CD4-positive, CD25-positive, alpha-beta regulatory T cell (primary cell): ENCODE measurements around the gene USP7. TPM values are rescaled to one million over a fixed set of nuclear protein-coding genes. Genes with fewer than 3 reads are reported as not detected.

Experiments used
- ATAC-seq, 2 donors: fragments of 150-1000 bp; cut with Tn5 transposase; one replicate each; pipeline ENCODE4 v1.10.0; 2021; ENCODE audit warnings: low read depth in 2 of 2, moderate number of reproducible peaks in 2 of 2, moderate library complexity in 1 of 2
- DNase-seq, 3 donors: peaks; one replicate each; pipeline versions ENCODE4 v3.0.0 to v3.0.0-alpha.2; 2012 to 2022; ENCODE audit warnings: mixed read lengths in 1 of 3
- H3K27ac ChIP-seq: one replicate; pipeline ENCODE4 v1.7.0; 2013; ENCODE audit warnings: mild to moderate bottlenecking, low read length; ENCODE audit not compliant: insufficient read depth, poor library complexity, severe bottlenecking
- H3K27me3 ChIP-seq: one replicate; pipeline ENCODE4 v1.7.0; 2013; ENCODE audit warnings: low read length; ENCODE audit not compliant: control insufficient read depth, insufficient read depth
- H3K36me3 ChIP-seq: one replicate; pipeline ENCODE4 v1.7.0; 2013; ENCODE audit warnings: mild to moderate bottlenecking, low read length, moderate library complexity; ENCODE audit not compliant: control insufficient read depth, insufficient read depth
- H3K4me1 ChIP-seq: 2 replicates; pipeline ENCODE4 v1.7.0; 2013; ENCODE audit warnings: mild to moderate bottlenecking, low read length; ENCODE audit not compliant: insufficient read depth, control insufficient read depth, poor library complexity, severe bottlenecking
- H3K4me3 ChIP-seq: one replicate; pipeline ENCODE4 v1.7.0; 2013; ENCODE audit warnings: low read depth, mild to moderate bottlenecking, low read length, moderate library complexity
- H3K9me3 ChIP-seq, 2 experiments: 1 replicate in 1 of 2; 2 replicates in 1 of 2; pipeline ENCODE4 v1.7.0; 2013; ENCODE audit warnings: low read length in 2 of 2, mild to moderate bottlenecking in 1 of 2, moderate library complexity in 1 of 2; ENCODE audit not compliant: control insufficient read depth in 2 of 2
- H3K27ac Mint-ChIP-seq, 3 donors: one replicate each; pipeline ENCODE4 v1.8.0; 2020 to 2022; ENCODE audit warnings: mild to moderate bottlenecking in 3 of 3, mixed read lengths in 3 of 3, moderate library complexity in 2 of 3
- H3K27me3 Mint-ChIP-seq: one replicate; pipeline ENCODE4 v1.8.0; 2022; ENCODE audit warnings: mild to moderate bottlenecking, mixed read lengths
- H3K36me3 Mint-ChIP-seq: one replicate; pipeline ENCODE4 v1.8.0; 2020; ENCODE audit warnings: mixed read lengths
- H3K4me1 Mint-ChIP-seq, 4 donors: one replicate each; pipeline ENCODE4 v1.8.0; 2020 to 2022; ENCODE audit warnings: mixed read lengths in 4 of 4, mild to moderate bottlenecking in 1 of 4
- H3K4me3 Mint-ChIP-seq, 4 donors: one replicate each; pipeline ENCODE4 v1.8.0; 2020 to 2022; ENCODE audit warnings: mild to moderate bottlenecking in 4 of 4, mixed read lengths in 4 of 4, moderate library complexity in 3 of 4
- H3K9me3 Mint-ChIP-seq, 7 donors: one replicate each; pipeline ENCODE4 v1.8.0; 2020 to 2022; ENCODE audit warnings: mixed read lengths in 7 of 7, mild to moderate bottlenecking in 3 of 7, moderate library complexity in 2 of 7
- polyA plus RNA-seq, 4 donors: library from polyadenylated mRNA; unstranded; fragments of 300-500 nt; fragmentation: Illumina TruSeq; gene quantifications; one replicate each; pipeline ENCODE4 v1.2.3, GENCODE V29; 2021
- total RNA-seq: library from RNA; stranded (reverse); gene quantifications from one replicate; pipeline ENCODE4 v1.2.3, GENCODE V29; 2022

Gene USP7
- total and polyA plus RNA-seq, 5 donors from 2014 or later: 6.8 to 296 (median 7.1) TPM

GRCh38 chr16:8903004-8903403 is 60.7 kb downstream of the USP7 start:
- H3K4me1 Mint-ChIP-seq: peaks cover 0 to 5% (median 0%) of the 10 kb centered on the region in 4 donors
- H3K4me1 ChIP-seq: no peaks in the 10 kb centered on the region
- ATAC-seq (no peak), DNase-seq (no peak)
- no peak overlapping the region for H3K4me3 ChIP-seq
- no peak overlapping the region for H3K4me3 Mint-ChIP-seq
- no peaks in the 10 kb centered on the region for H3K9me3 ChIP-seq
- H3K27me3 ChIP-seq: no peaks in the 10 kb centered on the region
- H3K36me3 ChIP-seq: peaks cover 96% of the 10 kb centered on the region
- no peaks in the 10 kb centered on the region for H3K9me3 Mint-ChIP-seq
- H3K27ac ChIP-seq: no peak overlapping the region
- no peaks in the 10 kb centered on the region for H3K27me3 Mint-ChIP-seq
- H3K27ac Mint-ChIP-seq: no peak overlapping the region
- H3K36me3 Mint-ChIP-seq: peaks cover 72% of the 10 kb centered on the region

GRCh38 chr16:8901320-8901861 is 62.3 kb downstream of the USP7 start:
- Mint-ChIP-seq H3K9me3 (no peaks in the 10 kb centered on the region), H3K36me3 (peaks cover 66% of the 10 kb centered on the region), H3K4me1 (peaks cover 0 to 5% (median 0%) of the 10 kb centered on the region in 4 donors), H3K27me3 (no peaks in the 10 kb centered on the region), H3K4me3 (no peak overlapping the region), H3K27ac (peak overlapping the region in 1 of 3 donors; percentile 60)
- Histone ChIP-seq H3K9me3 (no peaks in the 10 kb centered on the region), H3K36me3 (peaks cover 94% of the 10 kb centered on the region), H3K27me3 (no peaks in the 10 kb centered on the region), H3K27ac (no peak overlapping the region), H3K4me3 (no peak overlapping the region), H3K4me1 (no peaks in the 10 kb centered on the region)
- DNase-seq (no peak), ATAC-seq (no peak)

GRCh38 chr16:8900343-8900742 is 63.4 kb downstream of the USP7 start:
- Mint-ChIP-seq H3K4me1 (peaks cover 0 to 5% (median 0%) of the 10 kb centered on the region in 4 donors), H3K27me3 (no peaks in the 10 kb centered on the region), H3K4me3 (no peak overlapping the region), H3K36me3 (peaks cover 60% of the 10 kb centered on the region), H3K9me3 (no peaks in the 10 kb centered on the region), H3K27ac (no peak overlapping the region)
- Histone ChIP-seq H3K36me3 (peaks cover 94% of the 10 kb centered on the region), H3K4me3 (no peak overlapping the region), H3K4me1 (no peaks in the 10 kb centered on the region), H3K9me3 (no peaks in the 10 kb centered on the region), H3K27me3 (no peaks in the 10 kb centered on the region), H3K27ac (no peak overlapping the region)
- no peak for ATAC-seq
- DNase-seq: no peak

GRCh38 chr16:8899709-8900317 is 63.9 kb downstream of the USP7 start:
- H3K9me3 ChIP-seq: no peaks in the 10 kb centered on the region
- no peaks in the 10 kb centered on the region for H3K27me3 Mint-ChIP-seq
- H3K27ac ChIP-seq: no peak overlapping the region
- no peaks in the 10 kb centered on the region for H3K9me3 Mint-ChIP-seq
- H3K36me3 Mint-ChIP-seq: peaks cover 61% of the 10 kb centered on the region
- no peak overlapping the region for H3K4me3 ChIP-seq
- no peak overlapping the region for H3K4me3 Mint-ChIP-seq
- peak overlapping the region in 1 of 3 donors; percentile 66 for H3K27ac Mint-ChIP-seq
- H3K36me3 ChIP-seq: peaks cover 94% of the 10 kb centered on the region
- ATAC-seq: no peak
- H3K4me1 ChIP-seq: no peaks in the 10 kb centered on the region
- no peaks in the 10 kb centered on the region for H3K27me3 ChIP-seq
- no peak for DNase-seq
- peaks cover 0 to 5% (median 0%) of the 10 kb centered on the region in 4 donors for H3K4me1 Mint-ChIP-seq

GRCh38 chr16:8898660-8899318 is 64.9 kb downstream of the USP7 start:
- peak overlapping the region in 1 of 3 donors; percentile 33 for H3K27ac Mint-ChIP-seq
- H3K36me3 ChIP-seq: peaks cover 97% of the 10 kb centered on the region
- H3K9me3 Mint-ChIP-seq: no peaks in the 10 kb centered on the region
- no peak overlapping the region for H3K27ac ChIP-seq
- no peak overlapping the region for H3K4me3 ChIP-seq
- no peaks in the 10 kb centered on the region for H3K4me1 ChIP-seq
- no peaks in the 10 kb centered on the region for H3K27me3 Mint-ChIP-seq
- peaks cover 58% of the 10 kb centered on the region for H3K36me3 Mint-ChIP-seq
- ATAC-seq: no peak
- H3K9me3 ChIP-seq: no peaks in the 10 kb centered on the region
- DNase-seq: no peak
- H3K4me3 Mint-ChIP-seq: no peak overlapping the region
- H3K27me3 ChIP-seq: no peaks in the 10 kb centered on the region
- H3K4me1 Mint-ChIP-seq: peaks cover 0 to 5% (median 2%) of the 10 kb centered on the region in 4 donors

- Histone ChIP-seq H3K27ac (no peak overlapping the region), H3K4me3 (no peak overlapping the region), H3K4me1 (no peaks in the 10 kb centered on the region), H3K36me3 (peaks cover 96% of the 10 kb centered on the region), H3K27me3 (no peaks in the 10 kb centered on the region), H3K9me3 (no peaks in the 10 kb centered on the region)
- no peaks in the 10 kb centered on the region for H3K9me3 Mint-ChIP-seq
- no peak overlapping the region for H3K4me3 Mint-ChIP-seq
- H3K36me3 Mint-ChIP-seq: peaks cover 53% of the 10 kb centered on the region
- ATAC-seq (no peak), DNase-seq (no peak)
- H3K27ac Mint-ChIP-seq: no peak overlapping the region
- H3K27me3 Mint-ChIP-seq: no peaks in the 10 kb centered on the region
- peaks cover 1 to 15% (median 5%) of the 10 kb centered on the region in 4 donors for H3K4me1 Mint-ChIP-seq
Measured at GRCh38 chr16:8894736-8895334, 68.9 kb downstream of the USP7 start.

- Histone ChIP-seq H3K9me3 (no peaks in the 10 kb centered on the region), H3K4me1 (no peaks in the 10 kb centered on the region), H3K36me3 (peaks cover 89% of the 10 kb centered on the region), H3K27me3 (no peaks in the 10 kb centered on the region), H3K27ac (no peak overlapping the region), H3K4me3 (no peak overlapping the region)
- no peak for ATAC-seq
- Mint-ChIP-seq H3K27me3 (no peaks in the 10 kb centered on the region), H3K27ac (no peak overlapping the region), H3K4me3 (no peak overlapping the region), H3K9me3 (no peaks in the 10 kb centered on the region), H3K36me3 (peaks cover 47% of the 10 kb centered on the region), H3K4me1 (peaks cover 1 to 15% (median 5%) of the 10 kb centered on the region in 4 donors)
- DNase-seq: no peak
Measured at GRCh38 chr16:8893976-8894690, 69.6 kb downstream of the USP7 start.
